HEK293 (cell line): ENCODE results near the gene ZNF302.

Experiments
- KLF1 ChIP-seq: fragments of 450-650 bp; formaldehyde crosslinking; IDR thresholded peaks from 2 replicates; pipeline ENCODE4 v1.5.1; 2016; ENCODE audit warnings: missing biosample characterization, missing genetic modification characterization
- KLF16 ChIP-seq: fragments of 450-650 bp; formaldehyde crosslinking; IDR thresholded peaks from 2 replicates; pipeline ENCODE4 v1.5.1; 2017; ENCODE audit warnings: missing biosample characterization, missing genetic modification characterization
- KLF17 ChIP-seq: fragments of 450-650 bp; formaldehyde crosslinking; IDR thresholded peaks from 2 replicates; pipeline ENCODE4 v1.5.1; 2016; ENCODE audit warnings: missing biosample characterization, missing genetic modification characterization
- KLF9 ChIP-seq: fragments of 450-650 bp; formaldehyde crosslinking; IDR thresholded peaks from 2 replicates; pipeline ENCODE4 v1.5.1; 2016; ENCODE audit warnings: missing biosample characterization, missing genetic modification characterization, low read depth
- OSR2 ChIP-seq: fragments of 450-650 bp; formaldehyde crosslinking; IDR thresholded peaks from 2 replicates; pipeline ENCODE4 v1.5.1; 2016; ENCODE audit warnings: missing biosample characterization, missing genetic modification characterization
- RBAK ChIP-seq: fragments of 450-650 bp; formaldehyde crosslinking; IDR thresholded peaks from 2 replicates; pipeline ENCODE4 v1.5.1; 2016; ENCODE audit warnings: missing biosample characterization, missing genetic modification characterization
- SCRT2 ChIP-seq: fragments of 450-650 bp; formaldehyde crosslinking; IDR thresholded peaks from 2 replicates; pipeline ENCODE4 v1.5.1; 2016; ENCODE audit warnings: missing biosample characterization, missing genetic modification characterization
- SP2 ChIP-seq: fragments of 450-650 bp; formaldehyde crosslinking; IDR thresholded peaks from 2 replicates; pipeline ENCODE4 v1.5.1; 2016; ENCODE audit warnings: missing biosample characterization, missing genetic modification characterization
- SP3 ChIP-seq: fragments of 450-650 bp; formaldehyde crosslinking; IDR thresholded peaks from 2 replicates; pipeline ENCODE4 v1.5.1; 2016; ENCODE audit warnings: missing biosample characterization, missing genetic modification characterization
- ZBTB1 ChIP-seq: fragments of 450-650 bp; formaldehyde crosslinking; IDR thresholded peaks from 2 replicates; pipeline ENCODE4 v1.5.1; 2016; ENCODE audit warnings: missing biosample characterization, missing genetic modification characterization
- ZBTB21 ChIP-seq: fragments of 450-650 bp; formaldehyde crosslinking; IDR thresholded peaks from 2 replicates; pipeline ENCODE4 v1.5.1; 2017; ENCODE audit warnings: missing biosample characterization, missing genetic modification characterization
- ZBTB44 ChIP-seq: fragments of 450-650 bp; IDR thresholded peaks from 2 replicates; pipeline ENCODE4 v1.5.1; 2018; ENCODE audit warnings: missing biosample characterization, mild to moderate bottlenecking, missing genetic modification characterization
- ZIC2 ChIP-seq: fragments of 450-650 bp; formaldehyde crosslinking; IDR thresholded peaks from 2 replicates; pipeline ENCODE4 v1.5.1; 2016; ENCODE audit warnings: missing biosample characterization, missing genetic modification characterization
- ZNF114 ChIP-seq: fragments of 450-650 bp; formaldehyde crosslinking; IDR thresholded peaks from 2 replicates; pipeline ENCODE4 v1.5.0; 2017; ENCODE audit warnings: missing biosample characterization, missing genetic modification characterization
- ZNF132 ChIP-seq: fragments of 450-650 bp; formaldehyde crosslinking; IDR thresholded peaks from 2 replicates; pipeline ENCODE4 v1.5.1; 2017; ENCODE audit warnings: missing biosample characterization, missing genetic modification characterization, borderline replicate concordance
- ZNF138 ChIP-seq: fragments of 450-650 bp; formaldehyde crosslinking; IDR thresholded peaks from 2 replicates; pipeline ENCODE4 v1.5.1; 2016; ENCODE audit warnings: missing biosample characterization, missing genetic modification characterization, borderline replicate concordance
- ZNF140 ChIP-seq: fragments of 450-650 bp; formaldehyde crosslinking; IDR thresholded peaks from 2 replicates; pipeline ENCODE4 v1.5.1; 2016; ENCODE audit warnings: missing biosample characterization, missing genetic modification characterization
- ZNF174 ChIP-seq: fragments of 450-650 bp; formaldehyde crosslinking; IDR thresholded peaks from 2 replicates; pipeline ENCODE4 v1.5.0; 2017; ENCODE audit warnings: missing biosample characterization, mild to moderate bottlenecking, missing genetic modification characterization
- ZNF214 ChIP-seq: fragments of 450-650 bp; formaldehyde crosslinking; IDR thresholded peaks from 2 replicates; pipeline ENCODE4 v1.5.1; 2017; ENCODE audit warnings: missing biosample characterization, mild to moderate bottlenecking, missing genetic modification characterization, borderline replicate concordance
- ZNF221 ChIP-seq: fragments of 450-650 bp; formaldehyde crosslinking; IDR thresholded peaks from 2 replicates; pipeline ENCODE4 v1.5.1; 2017; ENCODE audit warnings: missing biosample characterization, missing genetic modification characterization, borderline replicate concordance
- ZNF248 ChIP-seq: fragments of 450-650 bp; formaldehyde crosslinking; IDR thresholded peaks from 2 replicates; pipeline ENCODE4 v1.5.1; 2017; ENCODE audit warnings: missing biosample characterization, missing genetic modification characterization
- ZNF398 ChIP-seq: fragments of 450-650 bp; formaldehyde crosslinking; IDR thresholded peaks from 2 replicates; pipeline ENCODE4 v1.5.1; 2017; ENCODE audit warnings: missing biosample characterization, missing genetic modification characterization
- ZNF416 ChIP-seq: fragments of 450-650 bp; formaldehyde crosslinking; IDR thresholded peaks from 2 replicates; pipeline ENCODE4 v1.5.1; 2016; ENCODE audit warnings: missing biosample characterization, missing genetic modification characterization
- ZNF48 ChIP-seq: fragments of 450-650 bp; formaldehyde crosslinking; IDR thresholded peaks from 2 replicates; pipeline ENCODE4 v1.5.1; 2016; ENCODE audit warnings: missing biosample characterization, missing genetic modification characterization
- ZNF501 ChIP-seq: fragments of 450-650 bp; formaldehyde crosslinking; IDR thresholded peaks from 2 replicates; pipeline ENCODE4 v1.5.1; 2016; ENCODE audit warnings: missing biosample characterization, missing genetic modification characterization
- ZNF530 ChIP-seq: fragments of 450-650 bp; formaldehyde crosslinking; IDR thresholded peaks from 2 replicates; pipeline ENCODE4 v1.5.1; 2016; ENCODE audit warnings: low read depth, missing biosample characterization, missing genetic modification characterization
- ZNF623 ChIP-seq: fragments of 450-650 bp; formaldehyde crosslinking; IDR thresholded peaks from 2 replicates; pipeline ENCODE4 v1.5.1; 2016; ENCODE audit warnings: missing biosample characterization, missing genetic modification characterization
- ZNF664 ChIP-seq: fragments of 450-650 bp; formaldehyde crosslinking; IDR thresholded peaks from 2 replicates; pipeline ENCODE4 v1.5.1; 2016; ENCODE audit warnings: missing biosample characterization, missing genetic modification characterization
- ZNF777 ChIP-seq: fragments of 450-650 bp; formaldehyde crosslinking; IDR thresholded peaks from 2 replicates; pipeline ENCODE4 v1.5.1; 2017; ENCODE audit warnings: missing biosample characterization, missing genetic modification characterization, borderline replicate concordance
- TF ChIP-seq, protein P1 (sequence below): fragments of 450-650 bp; formaldehyde crosslinking; IDR thresholded peaks from 2 replicates; pipeline ENCODE4 v1.5.1; 2017; ENCODE audit warnings: missing biosample characterization, missing genetic modification characterization
- TF ChIP-seq, protein P2 (sequence below): fragments of 450-650 bp; formaldehyde crosslinking; IDR thresholded peaks from 2 replicates; pipeline ENCODE4 v1.5.1; 2016; ENCODE audit warnings: missing biosample characterization, missing genetic modification characterization
- TF ChIP-seq, protein P3 (sequence below): IDR thresholded peaks from 2 replicates; pipeline ENCODE4 v1.6.1; 2011; ENCODE audit warnings: mild to moderate bottlenecking, low read depth, low read length, borderline replicate concordance

ZNF302 gene

DNA sequence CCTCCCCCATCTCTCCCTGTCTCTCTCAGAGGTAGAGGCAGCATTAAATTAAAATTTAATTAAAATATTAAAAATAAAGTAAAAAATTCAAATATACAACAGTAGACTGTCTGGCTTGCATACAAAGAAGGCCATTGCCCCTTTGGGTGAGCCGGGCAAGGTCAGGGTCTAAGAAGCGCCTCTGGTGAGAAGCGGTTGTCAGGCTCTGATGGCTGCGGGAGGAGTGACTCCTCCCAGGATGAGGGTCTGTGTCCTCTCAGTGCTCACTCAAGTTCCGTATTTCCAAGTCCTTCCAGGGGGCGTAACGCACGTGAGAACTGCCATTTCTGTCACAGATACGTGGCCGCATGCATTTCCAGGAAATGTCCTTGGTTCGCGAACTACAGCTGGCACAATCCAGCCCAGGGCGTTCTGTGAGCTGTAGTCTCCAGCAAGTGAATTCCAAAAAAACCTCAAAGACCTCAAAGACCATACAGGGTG is 55.8 kb downstream of the ZNF302 start (continued):
- TF ChIP-seq, protein P1, sequence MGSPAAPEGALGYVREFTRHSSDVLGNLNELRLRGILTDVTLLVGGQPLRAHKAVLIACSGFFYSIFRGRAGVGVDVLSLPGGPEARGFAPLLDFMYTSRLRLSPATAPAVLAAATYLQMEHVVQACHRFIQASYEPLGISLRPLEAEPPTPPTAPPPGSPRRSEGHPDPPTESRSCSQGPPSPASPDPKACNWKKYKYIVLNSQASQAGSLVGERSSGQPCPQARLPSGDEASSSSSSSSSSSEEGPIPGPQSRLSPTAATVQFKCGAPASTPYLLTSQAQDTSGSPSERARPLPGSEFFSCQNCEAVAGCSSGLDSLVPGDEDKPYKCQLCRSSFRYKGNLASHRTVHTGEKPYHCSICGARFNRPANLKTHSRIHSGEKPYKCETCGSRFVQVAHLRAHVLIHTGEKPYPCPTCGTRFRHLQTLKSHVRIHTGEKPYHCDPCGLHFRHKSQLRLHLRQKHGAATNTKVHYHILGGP (tag by site-specific recombination), result peak; percentile 92
- TF ChIP-seq KLF17 (tag by site-specific recombination) (0 out of 2 replicates have a peak, but pooled peaks have one; percentile 18), ZNF248 (tag by site-specific recombination) (no peak), RBAK (tag by site-specific recombination) (no peak), ZNF138 (tag by site-specific recombination) (no peak), ZNF530 (no peak), KLF1 (tag by site-specific recombination) (no peak), OSR2 (tag by site-specific recombination) (no peak), KLF9 (tag by site-specific recombination) (peak; percentile 86), ZBTB44 (tag by site-specific recombination) (no peak), ZNF214 (tag by site-specific recombination) (no peak), SP3 (tag by site-specific recombination) (no peak), ZNF501 (no peak), ZNF132 (tag by site-specific recombination) (no peak), KLF16 (peak; percentile 93), SCRT2 (tag by site-specific recombination) (no peak), ZBTB1 (tag by site-specific recombination) (no peak), ZNF48 (tag by site-specific recombination) (no peak), ZNF221 (tag by site-specific recombination) (no peak), ZNF140 (tag by site-specific recombination) (no peak), ZNF777 (peak; percentile 14; the same call in 1 of the 2 replicates), ZNF416 (tag by site-specific recombination) (no peak), ZNF114 (no peak), ZNF664 (no peak), ZNF623 (tag by site-specific recombination) (no peak; the same call in 1 of the 2 replicates), ZNF174 (0 out of 2 replicates have a peak, but pooled peaks have one; percentile 21), SP2 (tag by site-specific recombination) (peak; percentile 18; the same call in 1 of the 2 replicates), ZNF398 (tag by site-specific recombination) (0 out of 2 replicates have a peak, but pooled peaks have one; percentile 5), ZIC2 (tag by site-specific recombination) (no peak), ZBTB21 (tag by site-specific recombination) (0 out of 2 replicates have a peak, but pooled peaks have one; percentile 13)
- TF ChIP-seq, protein P2, sequence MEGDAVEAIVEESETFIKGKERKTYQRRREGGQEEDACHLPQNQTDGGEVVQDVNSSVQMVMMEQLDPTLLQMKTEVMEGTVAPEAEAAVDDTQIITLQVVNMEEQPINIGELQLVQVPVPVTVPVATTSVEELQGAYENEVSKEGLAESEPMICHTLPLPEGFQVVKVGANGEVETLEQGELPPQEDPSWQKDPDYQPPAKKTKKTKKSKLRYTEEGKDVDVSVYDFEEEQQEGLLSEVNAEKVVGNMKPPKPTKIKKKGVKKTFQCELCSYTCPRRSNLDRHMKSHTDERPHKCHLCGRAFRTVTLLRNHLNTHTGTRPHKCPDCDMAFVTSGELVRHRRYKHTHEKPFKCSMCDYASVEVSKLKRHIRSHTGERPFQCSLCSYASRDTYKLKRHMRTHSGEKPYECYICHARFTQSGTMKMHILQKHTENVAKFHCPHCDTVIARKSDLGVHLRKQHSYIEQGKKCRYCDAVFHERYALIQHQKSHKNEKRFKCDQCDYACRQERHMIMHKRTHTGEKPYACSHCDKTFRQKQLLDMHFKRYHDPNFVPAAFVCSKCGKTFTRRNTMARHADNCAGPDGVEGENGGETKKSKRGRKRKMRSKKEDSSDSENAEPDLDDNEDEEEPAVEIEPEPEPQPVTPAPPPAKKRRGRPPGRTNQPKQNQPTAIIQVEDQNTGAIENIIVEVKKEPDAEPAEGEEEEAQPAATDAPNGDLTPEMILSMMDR (tag by site-specific recombination), result peak; percentile 52
- TF ChIP-seq, protein P3, sequence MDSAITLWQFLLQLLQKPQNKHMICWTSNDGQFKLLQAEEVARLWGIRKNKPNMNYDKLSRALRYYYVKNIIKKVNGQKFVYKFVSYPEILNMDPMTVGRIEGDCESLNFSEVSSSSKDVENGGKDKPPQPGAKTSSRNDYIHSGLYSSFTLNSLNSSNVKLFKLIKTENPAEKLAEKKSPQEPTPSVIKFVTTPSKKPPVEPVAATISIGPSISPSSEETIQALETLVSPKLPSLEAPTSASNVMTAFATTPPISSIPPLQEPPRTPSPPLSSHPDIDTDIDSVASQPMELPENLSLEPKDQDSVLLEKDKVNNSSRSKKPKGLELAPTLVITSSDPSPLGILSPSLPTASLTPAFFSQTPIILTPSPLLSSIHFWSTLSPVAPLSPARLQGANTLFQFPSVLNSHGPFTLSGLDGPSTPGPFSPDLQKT, result no peak
